ENCODE data around the gene CRKL.

The CRKL gene

DNA sequence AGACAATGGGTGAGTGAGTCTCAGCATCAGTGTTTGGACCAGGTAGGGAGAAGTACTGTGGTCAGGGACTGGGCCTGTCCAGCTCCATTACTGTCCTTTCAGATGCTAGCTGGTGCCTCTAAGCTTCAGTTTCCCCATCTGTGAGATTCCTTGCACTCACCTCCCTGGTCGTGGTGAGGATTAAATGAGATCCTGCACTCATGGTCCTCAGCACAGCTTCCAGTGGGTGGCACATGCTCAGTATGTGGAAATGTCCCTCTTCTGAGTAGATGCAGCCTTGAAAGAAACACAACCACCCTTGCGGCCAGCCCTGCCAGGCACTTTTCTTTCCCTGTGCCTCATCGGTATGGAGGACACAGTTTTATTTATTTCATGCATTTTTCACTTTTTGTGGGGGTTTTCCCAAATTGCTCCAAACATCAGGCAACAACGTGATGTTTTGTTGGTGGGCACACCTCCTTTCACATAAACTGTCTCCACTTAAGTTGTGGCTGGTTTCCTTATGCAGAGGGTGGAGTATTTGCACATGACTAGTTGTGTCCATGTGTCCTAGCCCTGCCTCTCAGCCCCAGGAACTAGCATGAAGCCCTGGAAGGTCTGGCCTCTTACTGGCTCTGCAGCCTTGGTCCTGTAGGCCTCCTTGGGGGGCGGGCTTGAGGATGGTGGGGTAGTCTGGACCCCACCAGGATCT is 66.0 kb downstream of the CRKL start:
- no peak for DNase-seq

DNA sequence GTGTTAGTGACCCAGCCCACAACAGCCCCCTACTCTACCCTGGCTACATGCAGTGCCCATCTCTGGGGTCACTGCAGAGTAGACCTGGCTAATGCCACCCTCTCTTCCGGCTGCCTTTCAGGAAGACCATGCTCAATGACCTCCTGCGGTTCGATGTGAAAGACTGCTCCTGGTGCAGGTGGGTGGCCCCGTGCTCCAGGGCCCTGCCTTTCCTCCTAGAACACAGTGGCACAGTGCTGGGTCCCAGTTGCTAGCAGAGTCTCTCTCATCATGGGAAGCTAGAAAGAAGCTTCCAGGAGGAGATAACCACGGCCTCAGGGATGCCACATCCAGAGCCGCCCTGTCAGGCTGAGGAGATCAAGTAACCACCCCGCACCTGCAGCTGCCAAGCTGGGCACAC is 68.5 kb downstream of the CRKL start:
- DNase-seq: no peak

DNA sequence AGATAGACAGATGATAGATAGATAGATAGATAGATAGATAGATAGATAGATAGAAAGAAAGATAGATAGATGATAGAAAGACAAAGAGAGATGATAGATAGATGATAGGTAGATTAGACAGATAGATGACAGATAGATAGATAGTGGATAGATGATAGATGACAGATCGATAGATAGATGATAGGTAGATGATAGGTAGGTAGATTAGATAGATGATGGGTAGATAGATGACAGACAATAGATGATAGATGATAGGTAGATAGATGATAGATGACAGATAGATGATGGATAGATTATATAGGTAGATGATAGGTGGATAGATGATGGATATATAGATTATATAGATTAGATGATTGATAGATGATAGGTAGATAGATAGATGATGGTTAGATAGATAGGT is 69.2 kb downstream of the CRKL start:
- DNase-seq: no peak

GRCh38 chr22:20987375-20987774 is 70.2 kb downstream of the CRKL start:
- DNase-seq: no peak

DNA sequence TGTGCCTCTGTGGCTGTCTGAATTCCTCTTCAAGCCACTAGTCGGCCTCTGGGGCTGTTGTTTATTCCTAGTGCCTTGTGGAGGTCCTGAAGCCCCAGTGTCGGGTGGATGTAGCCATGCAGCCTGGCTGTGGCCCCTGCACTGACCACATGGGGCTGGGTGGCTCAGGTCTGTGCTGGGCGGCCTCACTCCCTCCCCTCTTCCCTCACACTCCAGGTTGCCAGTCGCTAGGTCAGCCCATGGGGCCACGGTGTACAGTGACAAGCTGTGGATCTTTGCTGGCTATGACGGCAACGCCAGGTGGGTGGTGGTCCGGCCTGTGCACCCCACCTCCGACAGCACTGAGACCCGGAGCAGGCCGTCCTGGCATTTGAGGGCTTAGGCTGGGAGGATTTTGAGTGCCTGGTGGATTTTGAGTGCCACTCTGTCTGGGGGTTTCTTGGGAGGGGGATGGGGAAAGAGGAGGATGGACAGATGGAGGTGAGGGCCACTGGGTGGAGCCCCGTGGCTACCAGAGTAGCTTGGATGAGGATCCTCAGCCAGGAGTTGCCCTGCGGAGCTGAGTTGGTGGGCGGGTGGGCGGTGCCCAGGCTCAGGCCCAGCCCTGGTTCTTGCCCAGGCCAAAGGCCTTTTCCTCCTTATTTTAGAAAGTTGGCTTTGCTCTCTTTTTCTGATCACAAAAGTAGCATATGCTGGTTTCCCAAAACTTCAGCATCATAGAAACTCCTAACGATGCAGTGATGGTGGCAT is 71.5 kb downstream of the CRKL start:
- DNase-seq: no peak

- peak; percentile 31 for DNase-seq
Measured at GRCh38 chr22:20989323-20990138, 72.3 kb downstream of the CRKL start.

DNA sequence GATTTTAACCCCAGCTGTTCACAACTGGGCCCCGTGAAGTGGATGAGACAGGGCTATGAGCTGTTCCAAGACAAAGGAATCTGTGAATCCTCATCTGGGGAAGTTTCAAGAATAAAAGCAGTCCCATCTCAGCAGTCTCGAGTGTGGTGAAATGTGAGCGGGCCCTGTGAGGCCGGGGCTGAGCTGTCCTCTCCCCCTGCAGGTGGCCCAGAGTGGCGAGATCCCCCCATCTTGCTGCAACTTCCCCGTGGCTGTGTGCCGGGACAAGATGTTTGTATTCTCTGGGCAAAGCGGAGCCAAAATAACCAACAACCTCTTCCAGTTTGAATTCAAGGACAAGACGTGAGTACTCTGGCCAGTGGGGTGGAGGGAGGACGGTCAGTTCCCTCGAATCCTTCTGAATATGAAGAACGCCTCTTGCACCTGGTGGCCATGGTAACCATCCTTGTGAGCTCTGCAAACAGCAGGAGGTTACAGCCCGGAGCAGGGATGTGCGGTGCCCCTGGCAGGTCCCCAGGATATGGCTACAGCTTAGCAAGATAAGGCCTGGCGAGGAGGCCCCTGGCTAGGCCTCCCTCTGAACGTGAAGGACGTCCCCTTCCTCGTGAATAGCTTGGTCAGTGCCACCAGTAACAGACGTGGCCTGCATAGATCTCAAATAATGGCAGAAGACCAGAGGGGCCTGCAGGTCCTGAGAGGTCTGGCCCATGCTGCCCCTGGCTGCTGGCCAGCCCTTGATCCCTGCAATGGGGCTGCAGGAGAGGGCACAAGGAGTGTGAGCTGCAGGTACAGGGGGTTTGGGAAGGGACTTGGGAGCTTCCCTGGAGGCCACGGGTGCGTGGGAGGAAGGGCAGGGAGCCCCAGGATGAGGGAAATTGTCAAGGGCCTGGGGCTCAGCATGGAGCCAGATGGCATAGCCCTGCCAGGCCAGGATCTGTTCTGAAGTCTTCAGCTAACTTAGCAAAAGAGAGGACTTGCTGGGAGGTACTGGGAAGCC is 73.3 kb downstream of the CRKL start:
- DNase-seq: no peak

DNA sequence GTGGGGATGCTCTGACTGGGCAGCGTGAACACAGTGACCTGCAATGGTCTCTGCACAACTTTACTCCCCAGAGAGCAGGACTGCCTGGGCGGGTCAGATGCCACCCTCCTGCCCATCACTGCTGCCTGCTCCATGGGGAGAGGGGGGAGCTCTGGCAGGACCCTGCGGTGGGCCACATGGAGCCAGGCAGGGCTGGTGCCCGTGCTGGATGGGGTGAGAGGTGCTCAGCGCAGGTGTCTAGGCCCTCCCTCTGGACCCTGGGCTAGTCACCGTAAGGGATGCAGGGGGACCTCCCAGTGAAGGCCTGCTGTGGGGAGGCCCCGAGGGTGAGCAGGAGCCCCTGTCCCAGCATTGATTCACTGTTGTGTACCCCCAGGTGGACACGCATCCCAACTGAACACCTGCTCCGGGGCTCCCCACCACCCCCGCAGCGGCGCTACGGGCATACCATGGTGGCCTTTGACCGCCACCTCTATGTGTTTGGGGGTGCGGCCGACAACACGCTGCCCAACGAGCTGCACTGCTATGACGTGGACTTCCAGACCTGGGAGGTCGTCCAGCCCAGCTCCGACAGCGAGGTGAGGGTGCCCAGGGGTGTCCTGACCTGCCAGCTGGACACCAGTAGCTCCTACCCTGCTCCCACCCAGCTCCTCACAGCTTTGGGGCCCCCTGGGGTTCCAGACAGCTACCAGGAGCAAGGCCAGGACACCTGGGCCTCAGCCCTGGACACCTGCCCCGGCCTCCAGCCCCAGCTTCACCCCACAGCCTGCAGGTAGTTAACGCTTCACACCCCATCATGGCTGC is 74.2 kb downstream of the CRKL start:
- DNase-seq: no peak

DNA sequence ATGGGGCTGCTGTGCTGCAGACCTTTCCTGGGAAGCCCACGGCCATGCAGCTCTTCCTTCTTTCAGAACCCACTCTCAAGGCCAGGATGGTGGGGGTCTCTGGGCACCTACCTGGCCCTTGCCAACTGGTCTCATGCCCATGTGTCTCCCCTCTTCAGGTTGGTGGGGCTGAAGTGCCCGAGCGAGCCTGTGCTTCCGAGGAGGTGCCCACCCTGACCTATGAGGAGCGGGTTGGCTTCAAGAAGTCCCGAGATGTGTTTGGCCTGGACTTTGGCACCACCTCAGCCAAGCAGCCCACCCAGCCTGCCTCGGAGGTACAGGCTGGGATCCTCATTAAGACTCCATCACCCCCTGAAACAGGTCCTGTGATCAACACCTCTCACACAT is 74.8 kb downstream of the CRKL start:
- DNase-seq: no peak

DNA sequence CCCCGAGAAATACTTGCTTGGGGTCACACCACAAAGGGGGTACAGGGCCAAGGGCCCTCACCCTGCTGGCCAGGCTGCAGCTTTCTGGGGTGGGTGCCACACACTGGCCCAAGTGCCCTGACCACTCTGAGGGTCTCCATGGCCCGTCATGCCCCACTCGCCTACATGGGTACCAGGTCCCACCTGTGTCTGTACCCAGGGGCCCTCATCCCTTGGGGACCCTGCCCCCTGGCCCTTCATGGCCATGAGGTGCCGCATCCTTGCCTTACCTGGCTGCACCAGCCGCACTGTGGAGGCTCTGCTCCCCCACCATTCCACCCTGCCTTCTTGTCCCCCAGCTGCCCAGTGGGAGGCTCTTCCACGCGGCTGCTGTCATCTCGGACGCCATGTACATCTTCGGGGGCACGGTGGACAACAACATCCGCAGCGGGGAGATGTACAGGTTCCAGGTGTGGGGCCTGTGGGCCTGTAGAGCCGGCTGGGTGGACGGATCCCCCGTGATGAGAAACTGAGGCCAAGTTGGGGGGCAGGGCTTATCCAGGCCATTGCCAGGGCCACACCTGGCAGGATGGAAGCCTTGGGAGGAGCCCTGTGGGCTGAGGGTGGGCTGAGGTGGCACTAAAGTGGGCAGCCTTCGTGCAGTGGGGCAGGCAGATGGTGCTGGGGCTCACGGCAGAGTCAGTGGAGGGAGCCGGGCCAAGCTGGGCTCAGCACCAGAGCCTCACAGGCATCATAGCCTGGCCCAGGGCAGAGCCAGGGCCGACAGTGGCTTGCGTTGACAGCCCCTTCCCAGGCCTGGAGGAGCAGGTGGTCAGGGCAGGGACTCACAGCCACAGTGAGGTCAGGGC is 75.5 kb downstream of the CRKL start:
- DNase-seq: no peak

GRCh38 chr22:20993304-20994127 is 76.3 kb downstream of the CRKL start:
- DNase-seq: no peak

- DNase-seq: no peak
Measured at GRCh38 chr22:20994128-20994901, 77.1 kb downstream of the CRKL start.

DNA sequence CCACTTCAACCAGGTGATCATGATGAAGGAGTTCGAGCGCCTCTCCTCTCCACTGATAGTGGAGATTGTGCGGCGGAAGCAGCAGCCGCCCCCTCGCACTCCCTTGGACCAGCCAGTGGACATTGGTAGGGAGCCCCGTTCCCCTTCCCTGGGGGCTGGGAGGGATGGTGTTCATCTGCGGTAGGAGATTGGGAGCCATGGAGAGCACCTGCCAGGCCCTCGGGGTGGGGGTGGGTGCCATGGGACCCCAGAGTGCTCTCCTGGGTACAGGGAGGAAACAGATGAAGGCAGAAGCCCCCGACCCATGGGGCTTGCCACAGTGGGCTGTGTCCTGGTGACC is 77.7 kb downstream of the CRKL start:
- no peak for DNase-seq

DNA sequence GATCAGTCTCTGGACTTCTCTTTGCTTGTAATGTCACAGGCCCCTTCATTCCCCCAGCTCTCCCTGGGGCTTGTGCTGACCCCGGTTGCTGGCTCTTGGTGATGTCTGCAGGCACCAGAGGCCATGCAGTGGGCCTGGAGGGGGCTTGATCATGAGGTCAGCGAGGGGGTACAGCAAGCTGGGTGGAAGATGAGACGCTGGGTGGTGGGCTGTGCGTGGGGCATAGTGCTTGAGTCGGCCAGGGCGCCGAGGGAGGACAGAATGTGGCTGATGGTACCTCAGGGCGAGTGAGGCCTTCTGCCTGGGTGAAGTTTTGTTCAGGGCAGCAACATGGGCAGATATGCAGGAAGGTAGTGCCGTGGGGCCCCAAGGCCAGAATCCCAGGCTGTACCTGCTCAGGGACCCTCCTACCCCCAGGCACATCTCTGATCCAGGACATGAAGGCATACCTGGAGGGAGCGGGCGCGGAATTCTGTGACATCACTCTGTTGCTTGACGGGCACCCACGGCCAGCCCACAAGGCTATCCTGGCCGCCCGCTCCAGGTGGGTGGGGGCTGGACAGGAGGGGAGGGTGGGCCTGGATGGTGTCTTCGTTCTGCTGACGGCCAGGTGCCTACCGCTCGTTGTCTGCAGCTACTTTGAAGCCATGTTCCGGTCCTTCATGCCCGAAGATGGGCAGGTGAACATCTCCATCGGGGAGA is 78.3 kb downstream of the CRKL start:
- DNase-seq: no peak

DNA sequence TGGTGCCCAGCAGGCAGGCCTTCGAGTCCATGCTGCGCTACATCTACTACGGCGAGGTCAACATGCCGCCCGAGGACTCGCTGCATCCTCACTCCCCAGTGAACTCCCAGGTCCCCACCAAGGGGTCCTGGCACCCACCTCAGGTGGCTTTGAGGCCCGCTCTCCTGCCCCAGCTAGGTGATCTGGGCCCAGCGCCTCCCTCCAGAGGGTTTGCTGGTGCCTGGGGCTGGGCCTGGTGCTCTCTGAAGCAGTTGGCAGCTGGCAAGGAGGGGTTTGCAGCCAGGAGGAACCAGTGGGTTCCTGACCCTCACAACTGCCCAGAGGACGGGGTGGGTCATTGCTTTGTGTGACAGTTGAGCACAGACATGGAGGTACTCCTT is 78.8 kb downstream of the CRKL start:
- no peak for DNase-seq

DNA sequence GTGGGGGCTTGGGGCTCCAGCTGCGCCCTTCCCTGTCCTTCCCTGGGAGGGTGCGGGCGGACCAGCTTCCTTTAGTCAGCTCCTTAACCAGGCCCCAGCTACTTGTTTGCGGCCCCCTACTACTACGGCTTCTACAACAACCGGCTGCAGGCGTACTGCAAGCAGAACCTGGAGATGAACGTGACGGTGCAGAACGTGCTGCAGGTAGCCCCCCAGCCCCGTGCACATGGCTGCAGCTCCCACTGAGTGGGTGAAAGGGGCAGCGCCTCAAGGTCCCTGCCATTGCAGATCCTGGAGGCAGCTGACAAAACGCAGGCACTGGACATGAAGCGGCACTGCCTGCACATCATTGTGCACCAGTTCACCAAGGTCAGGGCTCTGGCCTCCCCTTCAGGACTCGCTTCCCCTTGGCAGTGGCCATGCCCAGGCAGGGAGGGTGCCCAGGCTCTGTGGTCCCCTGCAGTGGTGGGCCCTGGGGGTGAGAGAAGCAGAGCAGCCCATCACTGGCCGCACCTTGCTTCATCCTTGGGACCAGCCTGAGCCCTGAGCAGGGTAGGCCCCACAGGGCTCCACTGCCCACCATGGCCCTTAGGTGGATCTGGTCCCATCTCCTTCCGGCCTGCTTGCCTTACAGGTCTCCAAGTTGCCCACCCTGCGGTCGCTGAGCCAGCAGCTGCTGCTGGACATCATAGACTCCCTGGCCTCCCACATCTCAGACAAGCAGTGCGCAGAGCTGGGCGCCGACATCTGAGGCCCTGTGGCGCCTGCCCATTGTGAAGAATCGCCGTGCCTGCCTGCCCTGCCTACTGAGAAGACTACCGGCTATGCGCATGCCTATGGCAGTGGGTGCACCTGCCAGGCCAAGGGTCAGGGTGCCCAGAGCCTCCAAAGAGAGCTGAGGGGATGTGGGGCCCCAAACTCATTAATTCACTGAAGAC is 79.7 kb downstream of the CRKL start:
- no peak for DNase-seq

DNA sequence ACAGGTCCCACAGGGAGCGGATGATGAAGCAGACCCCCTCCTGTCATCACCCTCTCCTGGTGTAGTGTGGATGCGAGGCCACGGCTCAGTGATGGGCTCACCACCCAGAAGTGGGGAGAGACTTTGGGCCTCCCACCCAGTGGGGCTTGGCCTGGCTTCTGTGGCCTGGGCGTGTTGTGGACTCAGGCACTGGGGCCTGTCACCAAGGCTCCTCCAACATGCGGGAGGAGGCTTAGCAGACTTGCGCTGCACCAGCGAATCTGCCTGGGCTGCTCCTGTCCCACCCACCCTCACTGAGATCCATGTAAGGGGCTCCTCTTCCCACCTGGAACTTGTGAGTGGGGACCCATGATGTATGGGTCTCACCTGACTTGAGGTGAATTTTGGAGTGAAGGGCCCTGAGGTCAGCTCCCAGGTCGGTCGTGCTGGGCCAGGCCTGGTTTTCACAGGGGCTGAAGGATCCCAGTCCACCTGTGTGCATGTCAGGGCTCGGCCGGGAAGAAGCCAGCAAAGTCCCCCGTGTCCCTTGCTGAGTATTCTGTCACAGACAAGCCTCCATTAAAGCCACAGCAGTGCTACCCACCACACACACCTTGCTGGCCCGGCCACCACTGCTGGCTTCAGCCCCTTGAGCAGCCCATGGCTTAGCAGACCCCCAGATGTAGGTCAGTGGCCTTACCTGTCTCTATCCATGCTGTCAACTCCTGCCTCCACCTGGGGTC is 80.5 kb downstream of the CRKL start:
- DNase-seq: no peak

Measured in EL (cell line).